GM19099 (cell line): ENCODE results near the gene TUSC1.

Source experiments
- POLR2A ChIP-seq: IDR thresholded peaks from 3 replicates; pipeline ENCODE4 v1.6.1; 2011; ENCODE audit warnings: low read depth; ENCODE audit not compliant: insufficient read length; ENCODE audit errors: extremely low read depth

Gene TUSC1

GRCh38 chr9:25636026-25636425, 42.2 kb downstream of the TUSC1 start:
- no peak for TF ChIP-seq POLR2A

DNA sequence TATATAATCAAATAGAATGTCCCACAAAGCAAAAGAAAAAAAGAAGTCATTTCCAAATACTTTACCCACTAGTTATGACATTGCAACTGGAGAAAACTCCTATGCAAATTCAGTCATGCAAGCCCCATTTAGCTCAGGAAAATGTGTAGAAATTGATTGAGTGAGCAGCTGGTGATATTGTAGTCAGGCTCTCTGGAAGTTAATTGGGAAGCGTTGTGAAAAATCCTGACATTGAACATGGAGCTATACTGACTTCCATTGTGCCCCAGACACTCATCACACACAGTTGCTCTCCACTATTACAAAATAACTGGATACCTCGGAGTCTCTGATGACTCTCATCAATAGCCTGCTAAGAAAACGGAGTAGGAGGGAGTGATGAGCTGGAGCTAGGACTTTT, 49.0 kb downstream of the TUSC1 start:
- TF ChIP-seq POLR2A: no peak
